Measurements from ENCODE around the gene DNAI1.

Gene DNAI1

DNA sequence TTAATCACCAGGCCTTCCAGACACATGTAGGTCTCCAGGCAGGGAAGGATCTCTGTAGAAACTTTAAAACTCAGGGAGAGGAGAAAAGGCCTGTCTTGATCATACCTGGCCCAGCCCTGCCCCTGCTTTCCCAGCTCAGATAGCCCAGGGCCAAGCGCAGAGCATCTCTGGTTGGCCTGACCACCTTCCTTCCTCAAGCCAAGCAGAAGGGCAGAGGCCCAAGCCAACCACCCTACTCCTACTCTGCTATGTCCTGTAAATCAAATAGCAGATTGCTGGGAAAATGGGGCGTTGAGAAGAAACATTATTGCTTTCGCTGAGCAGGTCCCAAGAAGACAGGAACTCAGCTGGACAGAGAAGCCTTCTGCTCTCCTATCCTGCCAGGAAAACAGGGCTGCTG lies 49.9 kb downstream of the DNAI1 start:
- in situ Hi-C loops (cut with HindIII; ENCODE audit: low sequenced_read_pairs), result loop anchor here (10.0 kb wide), 2 partner anchors 66 to 84 kb away; no protein-coding TSS in a partner anchor

DNA sequence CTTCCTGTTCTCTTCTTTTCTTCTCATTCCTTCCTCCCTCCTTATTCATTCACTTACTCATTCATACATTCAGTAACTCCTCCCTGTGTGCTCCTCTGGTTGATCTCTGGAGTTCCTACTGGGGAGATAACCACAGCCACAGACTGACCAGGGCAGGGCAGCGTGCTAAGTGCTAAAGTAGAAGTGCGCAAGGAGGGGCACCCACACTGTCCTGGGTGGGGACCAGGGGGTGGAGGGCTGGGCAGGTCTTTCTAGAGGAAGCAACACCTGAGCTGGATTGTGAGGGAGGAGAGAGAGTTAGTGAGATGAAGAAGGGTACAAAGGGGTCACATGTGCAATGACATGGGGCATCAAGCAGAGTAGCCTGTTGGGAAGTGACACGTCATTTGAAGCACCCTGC lies 50.3 kb downstream of the DNAI1 start:
- in situ Hi-C loops (cut with HindIII; ENCODE audit: low sequenced_read_pairs), result loop anchor here (10.0 kb wide), 2 partner anchors 66 to 84 kb away; no protein-coding TSS in a partner anchor

DNA sequence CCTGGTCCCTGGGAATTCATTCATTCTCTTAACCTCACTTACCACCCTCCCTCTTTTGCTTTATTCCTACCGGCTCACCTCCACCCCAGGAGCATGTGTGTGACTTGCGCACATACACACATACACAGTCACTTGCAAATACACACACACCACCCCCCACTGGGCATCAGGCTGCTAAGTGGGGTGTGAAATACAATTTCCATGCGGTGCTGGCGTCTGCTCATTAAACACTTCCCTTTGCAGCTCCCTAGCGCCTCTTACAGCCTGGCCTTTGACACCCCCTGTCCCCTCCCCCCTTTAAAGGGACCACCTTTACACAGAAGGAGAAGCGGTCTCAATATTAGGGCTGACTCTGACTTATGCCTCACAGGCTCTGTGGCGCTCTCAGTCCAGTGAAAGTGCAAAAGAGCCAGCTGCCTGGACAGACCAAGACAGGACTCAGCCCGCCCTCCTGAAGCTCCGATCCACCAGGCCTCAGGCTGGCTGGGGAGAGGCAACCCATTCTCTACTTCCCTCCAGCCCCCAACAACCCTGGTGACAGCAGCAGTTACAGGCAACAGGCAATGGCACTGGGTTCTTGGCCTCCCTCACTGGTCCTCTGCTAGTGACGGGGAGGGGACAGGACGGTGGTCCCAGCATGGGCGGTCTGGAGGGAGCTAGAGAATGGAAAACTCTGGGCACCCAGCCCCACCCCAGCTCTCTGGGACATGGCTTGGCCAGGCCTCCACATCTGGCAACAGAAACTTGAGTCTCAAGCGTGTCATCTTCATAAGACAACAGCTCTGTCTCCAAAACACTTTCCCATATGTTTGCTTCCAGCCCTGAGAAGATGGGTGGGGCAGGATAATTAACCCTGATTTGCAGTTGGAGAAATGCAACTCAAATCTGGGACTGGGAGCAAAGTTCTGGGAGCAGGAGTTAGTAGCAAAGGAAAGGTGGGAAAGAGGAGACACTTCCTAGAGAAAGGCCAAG lies 52.2 kb downstream of the DNAI1 start:
- in situ Hi-C loops (cut with HindIII; ENCODE audit: low sequenced_read_pairs), result no loop called here

DNA sequence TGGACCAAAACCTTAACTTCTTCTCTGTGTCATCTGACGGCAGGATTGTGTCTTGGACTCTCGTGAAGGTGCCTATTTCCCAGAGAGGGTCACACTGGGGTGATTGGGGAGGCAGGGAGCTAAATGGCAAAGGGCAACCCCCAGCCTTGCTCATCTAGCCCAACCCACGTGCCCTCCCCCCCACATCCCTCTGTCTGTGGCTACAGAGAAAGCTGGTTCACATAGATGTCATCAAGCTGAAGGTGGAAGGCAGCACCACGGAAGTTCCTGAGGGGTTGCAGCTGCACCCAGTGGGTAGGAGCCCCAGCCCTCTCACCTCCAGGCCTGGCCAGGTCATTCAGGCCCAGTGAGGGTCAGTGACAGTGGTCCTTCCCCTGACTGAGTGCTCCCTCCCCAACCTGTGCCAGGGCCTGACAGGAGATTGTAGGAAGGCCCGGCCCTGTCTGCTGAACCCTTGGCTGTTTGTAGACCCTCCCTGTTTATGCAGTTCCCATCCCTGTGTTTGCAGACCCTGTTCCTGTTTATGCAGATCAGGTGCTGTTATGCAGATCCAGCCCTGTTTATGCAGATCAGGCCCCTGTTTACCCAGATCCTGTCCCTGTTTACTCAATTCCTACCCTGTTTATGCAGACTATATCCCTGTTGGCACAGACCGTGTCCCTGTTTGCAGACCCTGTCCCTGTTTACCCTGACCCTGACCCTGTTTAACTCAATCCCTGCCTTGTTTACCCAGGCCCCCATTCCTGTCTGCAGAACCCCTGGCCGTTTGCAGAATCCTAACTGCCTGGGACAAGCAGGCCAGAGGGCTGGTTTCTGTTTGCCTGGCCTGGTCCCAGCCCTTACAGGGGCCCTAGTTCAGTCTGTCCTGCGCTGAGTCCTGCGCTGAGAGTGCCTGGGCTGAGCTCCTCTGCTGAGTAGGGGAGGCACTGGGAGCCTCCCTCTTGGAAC lies 53.8 kb downstream of the DNAI1 start:
- in situ Hi-C loops (cut with HindIII; ENCODE audit: low sequenced_read_pairs), result no loop called here

DNA sequence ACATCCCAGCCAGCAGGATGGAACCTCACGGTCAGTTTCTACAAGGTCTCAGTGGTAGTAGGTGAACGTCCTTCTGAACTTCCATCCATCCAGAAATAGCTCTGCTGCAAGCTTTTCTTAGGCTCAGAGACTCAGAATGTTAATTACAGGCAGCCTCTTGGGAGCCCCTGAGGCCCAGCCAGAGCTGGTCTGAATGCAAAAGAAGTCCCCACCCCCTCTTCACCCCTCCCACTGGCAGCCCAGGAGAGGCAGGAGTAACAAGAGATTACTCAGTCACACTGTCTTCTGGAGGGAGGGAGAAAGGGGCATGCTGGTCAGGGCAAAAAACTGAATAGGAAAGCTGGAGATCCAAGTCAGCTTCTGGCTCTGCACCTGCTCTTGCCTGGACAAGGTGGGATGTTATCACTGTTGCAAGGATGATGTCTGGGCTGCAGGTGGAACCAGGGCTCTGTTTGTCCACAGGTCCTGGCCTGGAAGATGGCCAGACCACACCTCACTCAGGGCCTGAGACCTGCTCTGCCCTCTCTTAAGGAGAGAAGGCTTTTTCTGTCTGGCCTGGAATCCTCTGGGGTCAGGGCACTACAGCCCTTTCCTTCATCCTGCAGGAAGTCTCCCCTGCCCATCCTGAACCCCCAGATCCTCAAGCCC lies 55.1 kb downstream of the DNAI1 start:
- in situ Hi-C loops (cut with HindIII; ENCODE audit: low sequenced_read_pairs), result no loop called here

DNA sequence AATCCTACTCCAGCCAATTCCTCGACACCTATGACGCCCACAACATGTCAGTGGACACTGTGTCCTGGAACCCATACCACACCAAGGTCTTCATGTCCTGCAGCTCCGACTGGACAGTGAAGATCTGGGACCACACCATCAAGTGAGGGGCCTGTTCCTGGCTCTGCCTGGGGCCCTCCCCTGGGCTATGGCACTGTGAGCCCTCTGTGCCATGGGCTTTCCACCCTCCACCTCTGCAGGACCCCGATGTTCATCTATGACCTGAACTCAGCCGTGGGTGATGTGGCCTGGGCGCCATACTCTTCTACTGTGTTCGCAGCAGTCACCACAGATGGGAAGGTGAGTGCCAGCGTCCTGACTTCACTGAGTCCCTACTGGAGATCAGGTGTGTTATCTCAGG lies 55.8 kb downstream of the DNAI1 start:
- in situ Hi-C loops (cut with HindIII; ENCODE audit: low sequenced_read_pairs), result no loop called here

DNA sequence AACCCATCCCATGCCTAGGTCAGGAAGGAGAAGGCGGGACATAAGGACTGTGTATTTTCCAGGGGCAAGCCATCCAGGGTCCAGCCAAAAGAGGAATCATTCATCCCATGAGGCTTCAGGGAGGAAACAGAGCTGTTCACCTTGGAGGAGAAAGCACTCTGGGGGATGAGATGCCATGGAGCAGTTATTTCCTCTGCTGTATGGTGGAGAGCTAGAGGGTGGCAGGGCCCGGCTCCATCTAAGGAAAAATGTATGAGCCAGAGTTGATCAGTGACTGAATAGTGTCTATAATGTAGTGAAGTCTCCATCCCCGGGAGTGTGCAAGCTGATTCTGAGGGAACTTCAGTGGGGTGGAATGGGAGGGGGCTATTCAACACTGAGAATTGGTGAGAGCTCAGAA lies 56.2 kb downstream of the DNAI1 start:
- in situ Hi-C loops (cut with HindIII; ENCODE audit: low sequenced_read_pairs), result no loop called here

DNA sequence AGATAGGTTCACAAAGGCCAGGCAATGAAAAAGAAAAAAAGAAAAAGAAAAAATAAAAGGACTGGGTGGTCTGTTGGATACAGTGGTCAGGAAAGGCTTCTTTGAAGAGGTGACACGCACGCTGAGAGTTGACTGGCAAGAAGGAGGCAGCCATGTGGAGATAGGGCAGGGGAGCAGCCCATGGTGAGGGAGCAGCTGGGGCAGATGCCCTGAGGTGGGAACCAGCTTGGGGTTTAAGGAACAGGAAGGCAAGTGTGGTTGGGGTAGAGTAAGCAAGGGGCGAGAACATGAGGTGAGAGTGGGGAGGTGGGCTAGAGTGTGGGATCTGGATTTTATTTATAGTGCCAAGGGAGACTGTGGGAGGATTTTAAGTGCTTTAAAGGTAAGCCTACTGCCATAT lies 57.4 kb downstream of the DNAI1 start:
- in situ Hi-C loops (cut with HindIII; ENCODE audit: low sequenced_read_pairs), result no loop called here

DNA sequence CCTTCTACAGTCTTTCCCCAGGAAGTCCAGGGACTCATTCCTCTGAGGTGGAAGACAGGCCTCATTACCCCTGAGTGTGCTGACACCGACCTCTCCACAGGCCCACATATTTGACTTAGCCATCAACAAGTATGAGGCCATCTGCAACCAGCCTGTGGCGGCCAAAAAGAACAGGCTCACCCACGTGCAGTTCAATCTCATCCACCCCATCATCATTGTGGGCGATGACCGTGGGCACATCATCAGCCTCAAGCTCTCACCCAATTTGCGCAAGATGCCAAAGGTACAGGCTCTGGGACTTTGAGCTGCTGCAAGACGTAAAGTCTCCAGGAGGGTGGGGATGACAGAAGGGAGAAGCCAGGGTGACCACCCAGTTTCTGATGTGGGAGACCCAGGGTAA lies 58.6 kb downstream of the DNAI1 start:
- in situ Hi-C loops (cut with HindIII; ENCODE audit: low sequenced_read_pairs), result no loop called here

DNA sequence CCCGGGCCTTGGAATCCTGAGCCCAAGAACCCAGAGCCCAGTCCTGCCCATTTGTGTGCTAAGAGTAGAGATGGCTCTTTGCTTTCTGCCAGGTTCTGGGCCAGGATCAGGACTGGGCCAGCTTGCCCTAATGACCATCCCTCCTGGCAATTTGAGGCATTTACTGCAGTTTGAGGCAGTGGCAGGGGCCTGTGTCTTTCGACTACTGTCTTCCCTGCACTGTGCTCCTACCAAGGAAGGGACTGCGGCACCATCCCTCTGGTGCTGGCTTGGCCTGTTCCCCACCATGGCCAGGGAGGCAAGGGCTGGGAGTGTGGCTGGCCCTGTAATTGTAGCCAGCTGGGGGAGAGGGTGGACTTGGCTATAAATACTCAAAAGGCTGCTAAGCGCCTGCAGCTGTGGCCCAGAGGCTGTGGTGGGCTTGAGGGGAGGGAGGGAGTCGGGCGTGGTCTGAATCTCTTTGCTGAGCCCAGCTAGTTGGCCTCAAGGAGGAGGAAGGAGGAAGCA lies 59.6 kb downstream of the DNAI1 start:
- in situ Hi-C loops (cut with HindIII; ENCODE audit: low sequenced_read_pairs), result no loop called here

DNA sequence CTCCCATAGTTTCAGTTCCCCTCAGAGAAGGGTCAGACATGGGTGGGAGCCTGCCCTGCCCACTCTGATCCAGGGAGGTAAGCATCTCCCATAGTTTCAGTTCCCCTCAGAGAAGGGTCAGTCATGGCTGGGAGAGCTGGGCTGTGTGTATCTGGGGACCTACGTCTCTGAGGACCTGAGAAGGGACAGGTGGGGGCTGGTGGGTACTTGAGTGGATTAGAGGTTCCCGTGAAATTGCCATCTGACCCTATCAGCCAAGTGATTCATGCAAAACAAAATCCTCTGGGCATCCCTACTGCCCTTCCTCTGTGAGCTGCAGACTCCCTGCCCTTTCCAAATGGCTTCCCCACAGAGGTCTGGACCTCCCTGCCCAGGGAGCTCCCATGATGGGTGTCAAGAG lies 60.3 kb downstream of the DNAI1 start:
- in situ Hi-C loops (cut with HindIII; ENCODE audit: low sequenced_read_pairs), result no loop called here

DNA sequence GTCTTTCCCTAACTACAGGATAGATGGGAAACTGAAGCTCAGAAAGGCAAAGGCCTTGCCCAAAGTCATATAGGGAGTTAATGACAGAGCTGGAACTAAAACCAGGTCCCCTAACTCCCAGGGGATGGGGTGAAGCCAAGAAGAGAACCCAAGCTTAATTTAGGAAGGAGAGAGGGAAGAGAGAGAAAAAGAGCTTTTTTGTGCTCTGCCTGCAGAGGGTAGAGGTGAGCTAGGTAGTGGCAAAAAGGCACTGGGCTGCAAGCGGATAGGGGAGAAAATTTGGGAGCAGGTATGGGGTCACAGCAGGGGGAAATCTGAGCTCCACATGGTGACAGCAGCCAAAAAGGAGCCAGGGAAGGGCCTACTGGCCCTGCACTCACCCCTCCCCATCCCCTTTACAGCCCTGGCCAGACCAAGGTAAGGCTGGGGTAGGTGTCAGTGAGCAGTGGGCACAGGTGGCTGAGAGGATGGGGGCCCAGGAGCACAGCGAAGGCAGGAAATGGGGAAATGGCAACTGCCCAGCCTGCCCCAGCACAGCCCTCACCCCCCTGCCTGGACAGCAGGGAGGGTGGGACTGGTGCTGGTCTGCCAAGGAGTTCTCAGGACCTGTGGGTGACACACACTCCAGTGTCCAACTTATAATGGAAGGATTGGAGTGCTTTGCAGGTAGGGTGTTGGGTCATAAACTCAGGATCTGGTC lies 60.9 kb downstream of the DNAI1 start:
- in situ Hi-C loops (cut with HindIII; ENCODE audit: low sequenced_read_pairs), result no loop called here

DNA sequence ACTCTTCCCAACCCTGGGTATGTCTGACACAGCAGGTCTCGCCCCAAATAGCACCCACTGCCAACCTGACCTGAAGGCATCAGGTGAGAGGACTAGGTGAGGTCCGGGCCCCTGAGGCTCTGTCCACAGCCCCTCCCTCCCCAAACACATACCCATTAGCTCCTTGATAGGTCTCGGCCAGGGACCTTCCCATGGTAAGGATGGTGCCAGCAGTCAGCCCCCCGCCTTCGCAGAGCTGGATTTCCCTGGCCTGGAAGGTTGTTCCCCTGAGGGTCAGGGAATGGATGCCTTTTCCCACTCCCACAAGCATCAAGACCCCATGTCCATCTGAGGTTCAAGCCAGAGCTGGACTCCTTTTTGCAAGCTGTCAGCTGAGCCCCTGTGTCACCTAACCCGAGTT lies 61.5 kb downstream of the DNAI1 start:
- in situ Hi-C loops (cut with HindIII; ENCODE audit: low sequenced_read_pairs), result no loop called here

DNA sequence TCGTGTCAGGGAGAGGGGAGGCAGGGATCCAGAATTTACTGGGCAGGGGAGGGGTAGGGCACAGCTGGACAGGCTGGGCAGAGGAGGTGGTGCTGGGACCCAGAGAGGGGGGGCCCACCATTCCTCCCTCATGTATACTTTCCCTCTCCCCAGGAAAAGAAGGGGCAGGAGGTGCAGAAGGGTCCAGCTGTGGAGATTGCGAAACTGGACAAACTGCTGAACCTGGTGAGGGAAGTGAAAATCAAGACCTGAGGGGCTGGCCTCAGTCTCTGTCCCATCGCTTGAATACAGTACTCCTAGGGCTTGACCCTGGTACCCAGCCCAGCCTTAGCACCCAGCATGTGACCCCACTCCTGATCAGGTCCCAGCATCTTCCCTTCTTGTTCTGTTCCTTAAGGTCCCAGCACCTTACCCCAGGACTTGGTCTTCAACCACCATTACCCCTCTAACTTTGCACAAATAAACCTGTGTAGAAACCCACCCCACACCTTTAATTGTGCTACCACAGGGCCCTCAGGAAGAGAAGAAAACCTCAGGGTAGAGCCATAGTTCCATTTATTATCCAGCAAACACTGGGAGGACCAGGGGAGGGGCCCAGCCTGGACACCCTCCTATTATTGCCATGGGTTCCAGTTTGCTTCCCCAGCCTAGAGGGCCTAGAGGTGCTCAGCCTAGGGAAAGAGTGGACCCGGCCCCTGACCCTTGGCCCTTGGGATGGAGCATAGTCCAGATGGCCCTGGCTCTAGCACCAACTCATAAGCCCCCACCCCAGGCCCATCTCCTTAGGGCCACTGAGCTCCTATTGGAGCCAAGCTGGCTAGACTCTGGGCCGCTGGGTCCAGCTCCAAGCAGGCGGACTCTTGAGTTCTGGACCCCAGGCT lies 62.1 kb downstream of the DNAI1 start:
- in situ Hi-C loops (cut with HindIII; ENCODE audit: low sequenced_read_pairs), result no loop called here

DNA sequence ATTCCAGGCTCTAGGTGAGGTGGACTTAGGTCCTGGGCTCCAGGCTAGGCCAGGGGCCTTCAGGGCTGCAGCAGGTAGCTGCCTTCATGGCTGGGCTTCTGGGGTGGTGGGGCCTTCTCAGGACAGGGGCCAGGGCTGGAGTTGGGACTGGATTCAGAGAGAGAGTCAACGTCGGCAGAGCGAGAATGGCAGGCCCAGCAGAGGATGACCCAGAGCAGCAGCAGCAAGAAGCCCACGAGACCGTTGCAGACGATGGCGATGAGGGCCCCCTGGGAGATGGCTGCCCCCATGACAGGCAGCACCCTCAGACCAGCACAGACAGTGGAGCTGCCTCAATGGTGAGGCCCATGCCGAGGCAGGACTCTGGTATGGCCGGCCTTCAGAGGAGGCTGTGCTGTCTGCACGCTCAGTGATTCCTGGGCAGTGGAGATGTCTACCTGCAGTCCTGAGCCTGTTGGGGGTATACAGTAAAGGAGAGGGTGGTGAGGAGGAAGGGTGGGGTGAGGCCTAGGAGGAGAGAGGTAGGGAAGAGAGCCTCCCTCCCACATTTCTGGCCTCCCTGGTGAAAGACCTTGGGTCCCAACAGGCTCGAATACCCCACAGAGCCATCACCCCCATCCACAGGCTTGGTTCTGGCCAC lies 62.9 kb downstream of the DNAI1 start:
- in situ Hi-C loops (cut with HindIII; ENCODE audit: low sequenced_read_pairs), result no loop called here

DNA sequence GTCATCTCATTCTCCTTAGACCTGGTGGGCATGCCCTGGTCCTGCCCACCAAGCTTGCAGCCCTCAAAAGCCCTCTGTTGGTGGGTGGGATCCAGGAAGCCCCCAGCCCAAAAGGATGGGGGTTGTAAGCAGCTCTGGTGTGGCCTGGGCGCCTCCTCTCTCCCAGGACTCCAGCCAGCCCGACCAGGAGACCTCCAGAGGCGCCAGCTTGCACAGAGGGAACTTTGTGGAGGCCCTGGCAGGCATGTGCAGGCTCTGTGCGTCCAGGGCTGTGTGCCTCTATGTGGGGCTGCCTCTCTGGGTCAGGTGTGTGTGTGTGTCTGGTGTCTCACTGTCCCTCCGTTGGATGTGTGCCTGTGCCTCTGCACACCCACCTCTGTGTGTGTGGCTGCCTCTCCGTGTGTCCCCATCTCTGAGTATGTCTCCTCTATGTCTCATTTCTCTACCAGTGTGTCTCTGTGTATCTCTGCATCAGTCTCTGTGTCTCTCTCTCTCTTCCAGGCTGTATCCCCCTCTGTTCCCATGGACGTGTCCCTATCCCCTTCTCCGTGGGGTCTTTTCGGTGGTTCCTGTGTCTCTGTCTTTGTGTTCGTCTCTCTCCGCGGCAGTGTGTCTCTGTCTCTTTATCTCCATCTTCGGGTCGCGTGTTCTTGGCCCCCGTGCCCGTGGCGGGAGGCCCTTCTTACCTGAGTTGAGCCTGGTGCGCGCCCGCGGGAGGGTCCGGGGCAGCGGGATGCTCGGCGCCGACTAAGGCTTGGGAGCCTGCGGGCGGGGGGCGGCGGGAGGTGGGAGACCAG lies 63.7 kb downstream of the DNAI1 start:
- in situ Hi-C loops (cut with HindIII; ENCODE audit: low sequenced_read_pairs), result no loop called here

DNA sequence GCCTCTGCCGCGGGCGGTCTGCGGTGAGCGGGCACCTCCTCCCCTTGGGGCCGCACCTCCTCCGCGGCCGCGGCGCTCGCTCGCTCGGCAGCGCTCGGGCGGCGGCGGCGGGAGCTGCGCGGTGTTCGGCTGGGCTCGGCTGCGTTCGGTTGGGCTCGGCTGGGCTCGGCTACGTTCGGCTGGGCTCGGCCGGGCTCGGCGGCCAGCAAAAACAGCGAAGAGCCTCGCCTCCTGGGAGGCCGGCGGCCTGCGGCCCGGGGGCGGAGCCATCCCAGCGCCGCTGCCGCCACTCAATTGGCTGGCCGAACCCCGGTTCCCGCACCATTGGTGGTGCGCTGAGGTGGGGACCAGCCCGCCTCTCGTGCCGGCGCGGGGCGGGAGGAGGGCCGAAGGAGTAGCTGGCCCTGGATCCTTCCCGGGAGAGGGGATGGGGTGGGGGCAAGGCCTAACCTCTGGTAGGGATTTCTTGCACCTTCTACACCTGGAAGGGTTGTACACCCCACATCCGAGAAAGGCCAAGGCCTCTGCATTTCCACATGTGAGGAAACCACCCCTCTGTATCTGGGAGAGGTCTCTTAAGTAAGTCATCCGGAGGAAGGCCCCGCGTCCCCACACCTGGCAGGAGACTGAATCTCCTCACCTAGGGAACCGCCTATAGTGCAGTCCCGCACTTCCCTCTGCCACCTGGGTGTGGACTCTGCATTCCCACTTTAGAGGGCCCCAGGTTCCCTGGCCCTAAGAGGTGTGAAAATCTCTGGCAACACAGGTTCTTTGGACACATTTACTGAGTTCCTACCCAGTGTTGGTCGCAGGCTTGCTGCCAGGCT lies 64.6 kb downstream of the DNAI1 start, which contains the start of gene ENHO:
TSS of gene ENHO (minus strand) at position 20 of the 827 bp plus-strand sequence. CDS start 1,295 bp downstream, outside the sequence.
- in situ Hi-C loops (cut with HindIII; ENCODE audit: low sequenced_read_pairs), result no loop called here

Measured in DLD1 (cell line).